H1 (cell line): ENCODE data around the gene BOK. TPM values are rescaled to one million over a fixed set of nuclear protein-coding genes. Genes with fewer than 3 reads are reported as not detected.

Source experiments
- CTCF ChIA-PET: fragments of 300-600 bp; sonication (Branson Sonifier 250); formaldehyde crosslinking; loops from one replicate; lab custom pipeline; 2021; ENCODE audit not compliant: partially characterized antibody; lab: Charles Lee
- POLR2A ChIA-PET: fragments of 300-600 bp; sonication (Branson Sonifier 250); formaldehyde crosslinking; loops from one replicate; lab custom pipeline; 2021; ENCODE audit warnings: inconsistent platforms; ENCODE audit not compliant: partially characterized antibody; lab: Charles Lee
- DNase-seq, 2 experiments: peaks; one replicate each; pipeline versions ENCODE4 v3.0.0 to v3.0.0-alpha.2; 2010 to 2022; ENCODE audit warnings: low spot score in 2 of 2, low read depth in 1 of 2, mixed read lengths in 1 of 2
- FAIRE-seq: peaks from 2 replicates; lab custom pipeline; 2011; peaks lifted over from hg19 to GRCh38; lab: Jason Lieb, UNC
- H2AFZ ChIP-seq: 2 replicates; pipeline ENCODE4 v1.8.1; 2012; ENCODE audit warnings: low read length, inconsistent platforms
- H2AK5ac ChIP-seq: 2 replicates; pipeline ENCODE4 v1.6.1; 2013; ENCODE audit warnings: low read depth, low read length
- H2BK120ac ChIP-seq: replicated peaks from 2 replicates; pipeline ENCODE3; 2013; ENCODE audit warnings: low read depth, low read length, inconsistent platforms
- H2BK12ac ChIP-seq: 2 replicates; pipeline ENCODE4 v1.6.1; 2013; ENCODE audit warnings: low read depth, low read length
- H2BK15ac ChIP-seq: 2 replicates; pipeline ENCODE4 v1.6.1; 2013; ENCODE audit warnings: low read length
- H2BK20ac ChIP-seq: 2 replicates; pipeline ENCODE4 v1.6.1; 2013; ENCODE audit warnings: low read length
- H2BK5ac ChIP-seq: 2 replicates; pipeline ENCODE4 v1.6.1; 2013; ENCODE audit warnings: low read depth, low read length
- H3K14ac ChIP-seq: 2 replicates; pipeline ENCODE4 v1.6.1; 2013; ENCODE audit warnings: inconsistent platforms; ENCODE audit not compliant: insufficient read length
- H3K18ac ChIP-seq: 2 replicates; pipeline ENCODE4 v1.6.1; 2013; ENCODE audit warnings: low read length; ENCODE audit errors: extremely low read depth
- H3K23ac ChIP-seq: 2 replicates; pipeline ENCODE4 v1.6.1; 2013; ENCODE audit warnings: inconsistent platforms; ENCODE audit not compliant: insufficient read length
- H3K23me2 ChIP-seq: 2 replicates; pipeline ENCODE4 v1.6.1; 2013; ENCODE audit warnings: low read depth, low read length
- H3K27ac ChIP-seq: 2 replicates; pipeline ENCODE4 v1.6.1; 2011; ENCODE audit warnings: low read depth, low read length, inconsistent platforms
- H3K27me3 ChIP-seq, 4 experiments: replicated peaks in 1 of 4; 1 replicate in 1 of 4; 2 replicates in 3 of 4; pipeline versions ENCODE4 v1.6.1 to v1.8.1; 2011 to 2013; ENCODE audit warnings: low read length in 3 of 4, mild to moderate bottlenecking in 3 of 4, inconsistent platforms in 2 of 4, mixed read lengths in 2 of 4, moderate library complexity in 1 of 4; ENCODE audit not compliant: control insufficient read depth in 3 of 4, insufficient read depth in 3 of 4; ENCODE audit errors: extremely low read depth in 1 of 4
- H3K36me3 ChIP-seq, 4 experiments: 2 replicates each; pipeline versions ENCODE4 v1.6.1 to v1.8.1; 2011 to 2013; ENCODE audit warnings: mild to moderate bottlenecking in 4 of 4, low read length in 3 of 4, moderate library complexity in 2 of 4, control low read depth in 1 of 4, inconsistent platforms in 1 of 4; ENCODE audit not compliant: insufficient read depth in 4 of 4, control insufficient read depth in 2 of 4
- H3K4ac ChIP-seq: replicated peaks from 2 replicates; pipeline ENCODE3; 2013; ENCODE audit warnings: low read length, low read depth, mixed read lengths, inconsistent platforms; ENCODE audit not compliant: insufficient read length
- H3K4me1 ChIP-seq, 4 experiments: replicated peaks in 1 of 4; 1 replicate in 1 of 4; 2 replicates in 3 of 4; pipeline versions ENCODE4 v1.6.1 to v1.8.1; 2011 to 2013; ENCODE audit warnings: low read length in 3 of 4, inconsistent platforms in 2 of 4, mixed read lengths in 1 of 4; ENCODE audit not compliant: insufficient read depth in 4 of 4, control insufficient read depth in 3 of 4
- H3K4me2 ChIP-seq, 2 experiments: 2 replicates each; pipeline versions ENCODE4 v1.6.1 to v1.8.1; 2011 to 2013; ENCODE audit warnings: low read depth in 2 of 2, low read length in 2 of 2, control low read depth in 1 of 2, inconsistent platforms in 1 of 2, mild to moderate bottlenecking in 1 of 2; ENCODE audit not compliant: insufficient read depth in 1 of 2
- H3K4me3 ChIP-seq, 4 experiments: fragments of 200-600, 300-600 bp in 1 of 4; sonication (generic), shearing (Covaris generic), sonication (Bioruptor Twin) in 1 of 4; 2 replicates each; pipeline versions ENCODE4 v1.5.1 to v1.8.1; 2011 to 2016; ENCODE audit warnings: low read length in 4 of 4, low read depth in 3 of 4, control low read depth in 2 of 4, inconsistent platforms in 2 of 4, mild to moderate bottlenecking in 2 of 4, mixed read lengths in 1 of 4, moderate library complexity in 1 of 4; ENCODE audit not compliant: insufficient read depth in 2 of 4; ENCODE audit errors: extremely low read depth in 1 of 4
- H3K56ac ChIP-seq: replicated peaks from 2 replicates; pipeline ENCODE3; 2013; ENCODE audit warnings: low read depth, mild to moderate bottlenecking, mixed read lengths, low read length, inconsistent platforms; ENCODE audit not compliant: insufficient read length
- H3K79me1 ChIP-seq: 2 replicates; pipeline ENCODE4 v1.6.1; 2013; ENCODE audit warnings: low read depth, low read length, control low read depth
- H3K79me2 ChIP-seq, 2 experiments: 2 replicates each; pipeline versions ENCODE4 v1.6.1 to v1.8.1; 2012 to 2013; ENCODE audit warnings: low read length in 2 of 2, mild to moderate bottlenecking in 2 of 2, inconsistent platforms in 1 of 2; ENCODE audit not compliant: insufficient read depth in 2 of 2, control insufficient read depth in 1 of 2
- H3K9ac ChIP-seq, 4 experiments: replicated peaks in 1 of 4; 1 replicate in 1 of 4; 2 replicates in 3 of 4; pipeline versions ENCODE4 v1.6.1 to v1.8.1; 2011 to 2013; ENCODE audit warnings: low read depth in 3 of 4, low read length in 3 of 4, control low read depth in 2 of 4, mild to moderate bottlenecking in 2 of 4, moderate library complexity in 2 of 4, inconsistent platforms in 1 of 4; ENCODE audit errors: extremely low read depth in 1 of 4
- H3K9me3 ChIP-seq, 2 experiments: 2 replicates each; pipeline versions ENCODE4 v1.6.1 to v1.8.1; 2012 to 2013; ENCODE audit warnings: mild to moderate bottlenecking in 2 of 2, moderate library complexity in 2 of 2, control low read depth in 1 of 2, inconsistent platforms in 1 of 2, low read depth in 1 of 2, low read length in 1 of 2, mixed read lengths in 1 of 2; ENCODE audit not compliant: insufficient read depth in 2 of 2
- H4K20me1 ChIP-seq, 2 experiments: replicated peaks in 1 of 2; 2 replicates each; pipeline versions ENCODE3 to v1.8.1; 2011 to 2013; ENCODE audit warnings: inconsistent platforms in 2 of 2, low read length in 2 of 2, mild to moderate bottlenecking in 1 of 2; ENCODE audit not compliant: insufficient read depth in 2 of 2, control insufficient read depth in 1 of 2
- H4K5ac ChIP-seq: 2 replicates; pipeline ENCODE4 v1.6.1; 2013; ENCODE audit warnings: low read length, low read depth, mixed read lengths, inconsistent platforms; ENCODE audit not compliant: insufficient read length
- H4K8ac ChIP-seq: 2 replicates; pipeline ENCODE4 v1.8.0; 2013; ENCODE audit warnings: mild to moderate bottlenecking, moderate library complexity, low read length, inconsistent platforms; ENCODE audit not compliant: insufficient read depth; ENCODE audit errors: extremely low read depth
- H4K91ac ChIP-seq: replicated peaks from 2 replicates; pipeline ENCODE3; 2013; ENCODE audit warnings: low read length, mixed read lengths, inconsistent platforms; ENCODE audit not compliant: insufficient read length
- CBX5 ChIP-seq: fragments of 300-800, 300-1000 bp; sonication (generic); IDR thresholded peaks from 2 replicates; pipeline ENCODE4 v1.7.1; 2016; ENCODE audit warnings: antibody characterized with exemption, low read length, low read depth
- CREB1 ChIP-seq: IDR thresholded peaks from 2 replicates; pipeline ENCODE4 v1.6.1; 2012; ENCODE audit warnings: inconsistent platforms
- HDAC2 ChIP-seq, 2 experiments: fragments of 300-600 bp in 1 of 2; sonication (generic) in 1 of 2; IDR thresholded peaks; 2 replicates each; pipeline ENCODE4 v1.6.1; 2011 to 2012; ENCODE audit warnings: low read depth in 2 of 2, low read length in 2 of 2, mild to moderate bottlenecking in 2 of 2, moderate library complexity in 2 of 2, borderline replicate concordance in 1 of 2, inconsistent platforms in 1 of 2
- MAX ChIP-seq: IDR thresholded peaks from 2 replicates; pipeline ENCODE4 v1.6.1; 2012; ENCODE audit warnings: inconsistent platforms
- PHF8 ChIP-seq: fragments of 200-600 bp; sonication (generic); conservative IDR thresholded peaks from 2 replicates; pipeline ENCODE4 v1.7.1; 2012; ENCODE audit warnings: low read depth, mild to moderate bottlenecking, inconsistent platforms, low read length, moderate library complexity
- POU5F1 ChIP-seq: IDR thresholded peaks from 2 replicates; pipeline ENCODE4 v1.6.1; 2011; ENCODE audit warnings: low read depth, mild to moderate bottlenecking, low read length, moderate library complexity
- RAD21 ChIP-seq, 2 experiments: IDR thresholded peaks in 1 of 2; conservative IDR thresholded peaks in 1 of 2; 2 replicates each; pipeline ENCODE4 v1.6.1; 2011; ENCODE audit warnings: low read depth in 2 of 2, low read length in 2 of 2, improper control_type of control experiment in 1 of 2, inconsistent platforms in 1 of 2, mild to moderate bottlenecking in 1 of 2, moderate library complexity in 1 of 2
- RNF2 ChIP-seq: fragments of 200-900, 300-1000 bp; sonication (generic); IDR thresholded peaks from 2 replicates; pipeline ENCODE4 v1.7.1; 2016; ENCODE audit warnings: borderline replicate concordance, low read depth, mild to moderate bottlenecking, antibody characterized with exemption, low read length; ENCODE audit not compliant: poor library complexity, severe bottlenecking; ENCODE audit errors: missing control alignments
- SP2 ChIP-seq: IDR thresholded peaks from 2 replicates; pipeline ENCODE4 v1.6.1; 2012; ENCODE audit warnings: mild to moderate bottlenecking, low read length, inconsistent platforms
- TCF12 ChIP-seq: IDR thresholded peaks from 2 replicates; pipeline ENCODE4 v1.6.1; 2011; ENCODE audit warnings: low read depth, mild to moderate bottlenecking, low read length
- YY1 ChIP-seq: IDR thresholded peaks from 2 replicates; pipeline ENCODE4 v1.6.1; 2011; ENCODE audit warnings: low read depth, mild to moderate bottlenecking, low read length
- WGBS, 2 experiments: shearing (Covaris generic) in 1 of 2; methylation state at CpG; one replicate each; pipeline versions ENCODE4 v1.1.6 to v1.1.7; 2013 to 2015; ENCODE audit warnings: low lambda C conversion rate in 2 of 2, mixed read lengths in 2 of 2, inconsistent platforms in 1 of 2, low coverage in 1 of 2, missing lambda C conversion rate in 1 of 2; ENCODE audit not compliant: insufficient replicate concordance in 2 of 2, insufficient coverage in 1 of 2, insufficient read length in 1 of 2; ENCODE audit errors: extremely low coverage in 1 of 2, missing lambda C conversion rate in 1 of 2; 5-methylcytosine and 5-hydroxymethylcytosine counted together
- polyA plus RNA-seq, 7 experiments: library from polyadenylated mRNA; depleted of rRNA in 3 of 7; stranded (reverse) in 5 of 7; unstranded in 2 of 7; fragments of >200 nt in 5 of 7; fragments of 200-250 nt in 2 of 7; gene quantifications; 1 replicate in 5 of 7; 2 replicates in 1 of 7; 4 replicates in 1 of 7; pipeline versions ENCODE4 v1.2.1 to v1.2.3, GENCODE V29; 2011 to 2013; ENCODE audit warnings: missing spikeins in 2 of 7, mixed read lengths in 2 of 7
- total RNA-seq: library from RNA; stranded (reverse); fragmentation: NEBNext Ultra II Directional; extraction: Animal tissue kit (Norgen Biotek cat#: 25700); gene quantifications from 2 replicates; pipeline ENCODE4 v1.2.1, GENCODE V29; 2021

Gene BOK
- total and polyA plus RNA-seq, 2 of the 8 experiments (the other 6 are each of a cell fraction or from before 2014, with no cell fraction given): 33.7 to 37.6 TPM

- no peak overlapping the region for H2BK20ac ChIP-seq
- H3K9ac ChIP-seq: no peak overlapping the region
- no peak overlapping the region for H4K8ac ChIP-seq
- H3K4ac ChIP-seq: no peak overlapping the region
- no peaks in the 10 kb centered on the region for H3K23me2 ChIP-seq
- no peak overlapping the region for H3K14ac ChIP-seq
- H3K4me2 ChIP-seq: no peak overlapping the region
- ChIA-PET CTCF (interaction anchor here (1.0 to 1.3 kb wide), 3 partner anchors 13 to 20 kb away, joined by 3 to 5 read pairs (median 3); no protein-coding TSS in a partner anchor), POLR2A (interaction anchor here (1.2 kb wide), 1 partner anchor 10 kb away, joined by 3 read pairs; no protein-coding TSS in a partner anchor)
- no peaks in the 10 kb centered on the region for H3K79me1 ChIP-seq
- H3K4me1 ChIP-seq: peaks cover 0 to 3% (median 1%) of the 10 kb centered on the region in 4 experiments; a peak in 1 of 7 replicates
- no peak overlapping the region for H4K91ac ChIP-seq
- peaks cover 18 to 20% of the 10 kb centered on the region in 2 experiments for H3K9me3 ChIP-seq
- H4K20me1 ChIP-seq: no peaks in the 10 kb centered on the region
- no peaks in the 10 kb centered on the region for H3K79me2 ChIP-seq
- H2AK5ac ChIP-seq: no peak overlapping the region
- no peak overlapping the region for H3K27ac ChIP-seq
- no peaks in the 10 kb centered on the region for H3K27me3 ChIP-seq
- no peak overlapping the region for H3K56ac ChIP-seq
- WGBS, 2 experiments: 90% methylated on average over 4 of the region's 4 CpGs; no CpG with 5 or more reads in 1 of the 2 experiments
- no peak overlapping the region for H2AFZ ChIP-seq
- no peak overlapping the region for H2BK5ac ChIP-seq
- H2BK15ac ChIP-seq: no peak overlapping the region
- no peak overlapping the region for H3K18ac ChIP-seq
- FAIRE-seq: no peak
- TF ChIP-seq POU5F1: no peak
- no peak for TF ChIP-seq CREB1
- no peak for TF ChIP-seq MAX
- no peak for TF ChIP-seq CBX5
- no peak for TF ChIP-seq TCF12
- no peak for TF ChIP-seq RNF2
- no peak for TF ChIP-seq PHF8
- TF ChIP-seq SP2: no peak
- no peak for TF ChIP-seq YY1
- TF ChIP-seq RAD21 (IDR thresholded peaks at IDR 0.05 in 1 of 2, conservative IDR thresholded peaks at IDR 0.05 in 1 of 2; ENCODE audit: low read depth in 2 of 2, low read length in 2 of 2): no peak
- TF ChIP-seq HDAC2 (IDR thresholded peaks at IDR 0.05; ENCODE audit: borderline replicate concordance in 1 of 2, low read depth in 2 of 2, low read length in 2 of 2): no peak
- TF ChIP-seq, all 59 proteins: peak for 0
- Histone ChIP-seq H2BK120ac (no peak overlapping the region), H3K23ac (no peak overlapping the region), H2BK12ac (no peak overlapping the region), H3K4me3 (no peak overlapping the region), H3K36me3 (peaks cover 0 to 29% (median 7%) of the 10 kb centered on the region in 4 experiments; a peak in 4 of 8 replicates), H4K5ac (no peak overlapping the region)
- DNase-seq: no peak
Observed at GRCh38 chr2:241582806-241583205, 24.3 kb downstream of the BOK start.
